ENCODE data around the gene IQCE. TPM values are rescaled to one million over a fixed set of nuclear protein-coding genes. Genes with fewer than 3 reads are reported as not detected.

The IQCE gene
- total and polyA plus RNA-seq, 11 donors = 5.0 to 14.1 (median 10.3) TPM

DNA sequence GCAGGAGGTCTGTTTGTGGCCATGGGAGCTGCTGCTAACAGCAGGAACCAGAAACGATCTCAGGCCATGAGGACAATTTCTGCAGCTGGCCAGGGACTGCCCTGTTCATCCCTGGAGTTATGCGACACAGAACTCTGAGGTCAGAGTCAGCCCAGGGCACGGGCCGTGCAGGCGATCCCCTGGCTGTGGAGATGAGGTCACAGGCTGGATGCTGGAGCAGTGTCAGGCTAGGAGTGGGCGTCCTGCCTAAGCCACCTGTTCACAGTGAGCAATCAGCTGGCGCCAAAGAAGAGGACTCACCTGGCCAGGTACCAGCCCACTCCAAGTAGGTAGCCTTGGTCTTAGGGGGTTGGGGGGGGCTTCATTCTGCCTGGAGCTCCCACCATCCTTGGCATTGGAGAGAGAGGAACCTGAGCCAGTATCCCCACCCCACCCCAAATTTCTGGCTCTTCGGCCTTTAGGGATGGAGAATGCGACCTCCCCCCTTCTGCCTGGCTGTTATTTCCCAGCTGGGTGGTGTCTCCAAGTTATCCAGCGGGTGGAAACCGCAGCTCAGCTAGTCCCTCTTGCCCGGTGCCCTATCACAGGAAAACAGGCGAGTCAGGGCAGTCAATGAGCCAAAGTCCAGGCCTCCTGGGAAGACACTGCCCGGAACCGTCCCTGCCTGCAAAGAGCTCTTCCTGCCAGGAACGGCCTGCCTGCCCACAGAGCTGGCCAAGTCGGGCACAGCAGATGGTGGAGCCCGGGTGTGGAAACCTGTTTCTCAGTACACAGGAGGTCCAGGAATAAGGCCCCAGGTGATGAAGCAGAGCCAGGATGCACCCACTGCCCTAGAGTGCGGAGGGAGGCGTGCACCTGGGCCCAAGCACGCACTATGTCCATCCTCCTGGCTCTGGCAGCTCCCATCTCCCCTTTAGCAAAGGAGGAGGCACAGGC is 71.2 kb downstream of the IQCE start:
- Histone ChIP-seq H3K36me3 (no peaks in the 10 kb centered on the region), H3K9me3 (no peaks in the 10 kb centered on the region), H3K4me1 (peaks cover 0 to 52% (median 35%) of the 10 kb centered on the region in 12 donors), H3K4me3 (no peak overlapping the region), H3K27me3 (no peaks in the 10 kb centered on the region), H3K27ac (no peak overlapping the region)
- DNase-seq (peak in 1 of 5 donors; percentile 62), ATAC-seq (no peak)
- intact Hi-C loops (cut with DNase I) = loop anchor here in 3 of 10 donors (5.0 kb wide), 2 partner anchors 73 to 108 kb away; partner anchors contain the start of genes BRAT1 (in 2 of the 3) and IQCE (in 2 of the 3)
- no peak for TF ChIP-seq POLR2A (IDR thresholded peaks at IDR 0.05)
- TF ChIP-seq, protein P1, sequence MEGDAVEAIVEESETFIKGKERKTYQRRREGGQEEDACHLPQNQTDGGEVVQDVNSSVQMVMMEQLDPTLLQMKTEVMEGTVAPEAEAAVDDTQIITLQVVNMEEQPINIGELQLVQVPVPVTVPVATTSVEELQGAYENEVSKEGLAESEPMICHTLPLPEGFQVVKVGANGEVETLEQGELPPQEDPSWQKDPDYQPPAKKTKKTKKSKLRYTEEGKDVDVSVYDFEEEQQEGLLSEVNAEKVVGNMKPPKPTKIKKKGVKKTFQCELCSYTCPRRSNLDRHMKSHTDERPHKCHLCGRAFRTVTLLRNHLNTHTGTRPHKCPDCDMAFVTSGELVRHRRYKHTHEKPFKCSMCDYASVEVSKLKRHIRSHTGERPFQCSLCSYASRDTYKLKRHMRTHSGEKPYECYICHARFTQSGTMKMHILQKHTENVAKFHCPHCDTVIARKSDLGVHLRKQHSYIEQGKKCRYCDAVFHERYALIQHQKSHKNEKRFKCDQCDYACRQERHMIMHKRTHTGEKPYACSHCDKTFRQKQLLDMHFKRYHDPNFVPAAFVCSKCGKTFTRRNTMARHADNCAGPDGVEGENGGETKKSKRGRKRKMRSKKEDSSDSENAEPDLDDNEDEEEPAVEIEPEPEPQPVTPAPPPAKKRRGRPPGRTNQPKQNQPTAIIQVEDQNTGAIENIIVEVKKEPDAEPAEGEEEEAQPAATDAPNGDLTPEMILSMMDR (IDR thresholded peaks at IDR 0.05) = no peak
- 67 to 76% (median 71%) methylated on average over 19 to 21 of the region's 21 CpGs for WGBS, 4 donors

DNA sequence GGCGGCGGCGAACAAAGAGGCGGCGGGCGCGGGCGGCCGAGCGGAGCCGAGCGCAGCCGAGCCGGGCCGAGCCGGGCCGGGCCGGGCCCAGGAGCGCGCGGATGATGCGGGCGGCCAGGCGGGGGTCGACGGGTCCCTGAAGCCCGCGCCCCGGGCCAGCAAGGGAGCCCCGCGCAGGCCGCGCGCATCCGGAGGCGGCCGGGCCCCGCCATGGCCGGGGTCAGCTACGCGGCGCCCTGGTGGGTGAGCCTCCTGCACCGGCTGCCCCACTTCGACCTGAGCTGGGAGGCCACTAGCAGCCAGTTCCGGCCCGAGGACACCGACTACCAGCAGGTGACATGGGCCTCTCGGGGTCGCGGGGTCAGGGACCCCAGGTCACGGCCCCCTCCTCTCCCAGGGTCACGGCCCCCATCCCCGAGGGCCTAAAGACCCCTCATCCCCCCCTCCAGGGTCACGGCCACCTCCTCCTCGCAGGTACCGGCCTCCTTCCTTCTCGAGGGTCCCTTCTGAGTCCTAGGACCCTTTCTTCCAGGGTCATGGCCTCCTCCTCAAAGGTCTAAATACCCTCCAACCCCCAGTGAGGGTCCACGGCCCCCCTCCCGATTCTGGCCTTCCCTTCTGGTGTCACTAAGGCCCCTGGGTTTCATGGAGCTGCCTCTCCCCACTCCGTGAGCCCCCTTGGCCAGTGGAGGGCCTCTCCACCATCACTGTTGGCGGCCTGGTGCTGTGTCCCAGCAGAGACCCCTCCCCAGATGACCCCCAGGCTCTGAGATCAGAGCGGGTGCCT is 73.4 kb downstream of the IQCE start, which contains the start of gene TTYH3:
Gene TTYH3 (plus strand): TSS at position 41 of the 787 bp plus-strand sequence. CDS start 170 bp downstream, at position 211.
- Histone ChIP-seq H3K9me3 (no peaks in the 10 kb centered on the region), H3K27ac (peak within 1 kb of the TSS; percentile 27 to 95 (median 84)), H3K27me3 (no peaks in the 10 kb centered on the region), H3K4me3 (peak within 1 kb of the TSS; percentile 70 to 98 (median 90)), H3K36me3 (peaks cover 0 to 6% (median 0%) of the 10 kb centered on the region in 9 donors), H3K4me1 (peaks cover 3 to 64% (median 47%) of the 10 kb centered on the region in 12 donors)
- WGBS, 4 donors = 1% methylated on average over 25 to 62 of the region's 62 CpGs
- ATAC-seq = no peak
- TF ChIP-seq, protein P1 (IDR thresholded peaks at IDR 0.05) = no peak
- no peak for TF ChIP-seq POLR2A (IDR thresholded peaks at IDR 0.05)
- peak in 1 of 5 donors; percentile 57 for DNase-seq
- intact Hi-C loops (cut with DNase I) = loop anchor here in 3 of 10 donors (1.0 to 5.0 kb wide), 3 partner anchors 9 to 110 kb away; partner anchors contain the start of genes BRAT1 (in 2 of the 3) and IQCE (in 2 of the 3)

DNA sequence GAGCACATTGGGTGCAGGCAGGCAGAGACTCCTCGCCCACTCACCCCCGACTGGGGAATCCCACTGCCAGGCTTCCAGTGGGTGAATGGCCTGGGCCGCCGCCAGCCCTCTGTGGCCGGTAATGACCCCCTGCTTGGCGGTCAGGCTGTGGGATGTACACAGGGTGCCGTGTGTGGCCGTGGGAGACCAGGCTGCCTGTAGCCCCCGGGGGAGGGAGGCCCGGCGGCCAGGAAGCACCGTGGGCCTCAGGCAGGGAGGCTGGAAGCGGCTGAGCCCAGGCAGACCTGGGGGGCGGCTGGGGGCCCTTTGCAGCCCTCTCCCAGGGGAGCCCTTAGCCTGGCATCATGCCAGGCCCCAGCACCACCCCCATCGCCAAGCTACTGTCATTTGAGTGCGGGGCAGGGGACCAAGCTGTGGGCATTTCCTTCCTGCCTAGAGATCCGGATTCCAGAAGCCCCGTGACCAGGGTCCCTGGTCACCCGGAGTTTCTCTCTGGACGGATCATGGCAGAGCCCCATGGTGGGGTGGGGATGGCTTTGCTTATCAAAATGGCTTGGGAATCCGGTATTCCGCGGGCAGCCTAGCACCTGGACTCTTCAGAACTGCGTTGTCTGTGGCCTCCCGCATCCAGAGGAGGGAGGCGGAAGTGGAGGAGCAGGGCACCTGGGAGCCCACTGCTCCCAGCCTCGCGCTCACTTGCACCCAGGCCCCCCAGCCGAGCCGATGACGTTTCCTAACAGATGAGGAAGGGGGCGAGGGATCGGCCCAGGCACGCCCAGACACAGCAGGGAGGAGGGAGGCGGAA is 74.2 kb downstream of the IQCE start:
- intact Hi-C loops (cut with DNase I) = loop anchor here in 3 of 10 donors (5.0 kb wide), 2 partner anchors 76 to 111 kb away; partner anchors contain the start of genes BRAT1 (in 2 of the 3) and IQCE (in 2 of the 3)
- peak overlapping the region; percentile 27 to 95 (median 84) for H3K27ac ChIP-seq
- H3K36me3 ChIP-seq = peaks cover 0 to 6% (median 0%) of the 10 kb centered on the region in 9 donors
- H3K27me3 ChIP-seq = no peaks in the 10 kb centered on the region
- TF ChIP-seq, protein P1 (IDR thresholded peaks at IDR 0.05) = no peak
- no peak for TF ChIP-seq POLR2A (IDR thresholded peaks at IDR 0.05)
- no peaks in the 10 kb centered on the region for H3K9me3 ChIP-seq
- H3K4me1 ChIP-seq = peaks cover 3 to 68% (median 55%) of the 10 kb centered on the region in 12 donors
- H3K4me3 ChIP-seq = peak overlapping the region; percentile 70 to 98 (median 90)
- DNase-seq = peak; percentile 66 to 81 (median 73)
- 4 to 10% (median 8%) methylated on average over 24 to 35 of the region's 35 CpGs for WGBS, 4 donors
- peak in 3 of 4 donors; percentile 2 to 13 (median 7) for ATAC-seq
